ENCODE measurements around the gene POP4. TPM values are rescaled to one million over a fixed set of nuclear protein-coding genes. Genes with fewer than 3 reads are reported as not detected.
"Not testable (repeated sequence)": the region's sequence is repeated elsewhere in the genome, so short reads cannot be mapped to it uniquely, and the experiment has no call there.

Gene POP4, protein sequence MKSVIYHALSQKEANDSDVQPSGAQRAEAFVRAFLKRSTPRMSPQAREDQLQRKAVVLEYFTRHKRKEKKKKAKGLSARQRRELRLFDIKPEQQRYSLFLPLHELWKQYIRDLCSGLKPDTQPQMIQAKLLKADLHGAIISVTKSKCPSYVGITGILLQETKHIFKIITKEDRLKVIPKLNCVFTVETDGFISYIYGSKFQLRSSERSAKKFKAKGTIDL
- 100 to 1,000 TPM in 2 of 9 donors, 10 to 100 TPM in 7; 65.4 to 131 (median 72.2) TPM for total RNA-seq
- polyA plus RNA-seq, result 100 to 1,000 TPM in 1 of 3 donors, 10 to 100 TPM in 2; 79.9 to 134 (median 85.5) TPM
- long read RNA-seq, donor 1, transcript POP4-202 (7 exons, 3,385 nt), result major isoform, 16 of 26 reads
- long read RNA-seq, donor 1, partial matches to known transcripts, result 8 of 26 reads
- long read RNA-seq, donor 1, other reads (novel, unspliced or antisense), result 0 of 26 reads
- long read RNA-seq, donor 2, transcript POP4-202 (7 exons, 3,385 nt), result major isoform, 10 of 11 reads
- long read RNA-seq, donor 2, partial matches to known transcripts, result 0 of 11 reads
- long read RNA-seq, donor 2, other reads (novel, unspliced or antisense), result 0 of 11 reads
- long read RNA-seq, donor 3, transcript POP4-202 (7 exons, 3,385 nt), result major isoform, 15 of 20 reads
- long read RNA-seq, donor 3, partial matches to known transcripts, result 5 of 20 reads
- long read RNA-seq, donor 3, other reads (novel, unspliced or antisense), result 0 of 20 reads
- long read RNA-seq, donor 4, transcript POP4-202 (7 exons, 3,385 nt), result major isoform, 31 of 38 reads
- long read RNA-seq, donor 4, partial matches to known transcripts, result 6 of 38 reads
- long read RNA-seq, donor 4, other reads (novel, unspliced or antisense), result 1 of 38 reads
- long read RNA-seq, donor 5, transcript POP4-202 (7 exons, 3,385 nt), result major isoform, 42 of 47 reads
- long read RNA-seq, donor 5, partial matches to known transcripts, result 3 of 47 reads
- long read RNA-seq, donor 5, other reads (novel, unspliced or antisense), result 2 of 47 reads
- long read RNA-seq, donor 6, transcript POP4-202 (7 exons, 3,385 nt), result major isoform, 28 of 32 reads
- long read RNA-seq, donor 6, partial matches to known transcripts, result 1 of 32 reads
- long read RNA-seq, donor 6, other reads (novel, unspliced or antisense), result 3 of 32 reads
- long read RNA-seq, donor 7, transcript POP4-202 (7 exons, 3,385 nt), result major isoform, 10 of 11 reads
- long read RNA-seq, donor 7, partial matches to known transcripts, result 0 of 11 reads
- long read RNA-seq, donor 7, other reads (novel, unspliced or antisense), result 0 of 11 reads
- long read RNA-seq, donor 8, transcript POP4-202 (7 exons, 3,385 nt), result major isoform, 16 of 18 reads
- long read RNA-seq, donor 8, partial matches to known transcripts, result 0 of 18 reads
- long read RNA-seq, donor 8, other reads (novel, unspliced or antisense), result 0 of 18 reads
- long read RNA-seq, donor 9, transcript POP4-202 (7 exons, 3,385 nt), result major isoform, 18 of 20 reads
- long read RNA-seq, donor 9, partial matches to known transcripts, result 0 of 20 reads
- long read RNA-seq, donor 9, other reads (novel, unspliced or antisense), result 0 of 20 reads
- long read RNA-seq, donor 10, partial matches to known transcripts, result 0 of 6 reads
- long read RNA-seq, donor 10, other reads (novel, unspliced or antisense), result 0 of 6 reads

DNA sequence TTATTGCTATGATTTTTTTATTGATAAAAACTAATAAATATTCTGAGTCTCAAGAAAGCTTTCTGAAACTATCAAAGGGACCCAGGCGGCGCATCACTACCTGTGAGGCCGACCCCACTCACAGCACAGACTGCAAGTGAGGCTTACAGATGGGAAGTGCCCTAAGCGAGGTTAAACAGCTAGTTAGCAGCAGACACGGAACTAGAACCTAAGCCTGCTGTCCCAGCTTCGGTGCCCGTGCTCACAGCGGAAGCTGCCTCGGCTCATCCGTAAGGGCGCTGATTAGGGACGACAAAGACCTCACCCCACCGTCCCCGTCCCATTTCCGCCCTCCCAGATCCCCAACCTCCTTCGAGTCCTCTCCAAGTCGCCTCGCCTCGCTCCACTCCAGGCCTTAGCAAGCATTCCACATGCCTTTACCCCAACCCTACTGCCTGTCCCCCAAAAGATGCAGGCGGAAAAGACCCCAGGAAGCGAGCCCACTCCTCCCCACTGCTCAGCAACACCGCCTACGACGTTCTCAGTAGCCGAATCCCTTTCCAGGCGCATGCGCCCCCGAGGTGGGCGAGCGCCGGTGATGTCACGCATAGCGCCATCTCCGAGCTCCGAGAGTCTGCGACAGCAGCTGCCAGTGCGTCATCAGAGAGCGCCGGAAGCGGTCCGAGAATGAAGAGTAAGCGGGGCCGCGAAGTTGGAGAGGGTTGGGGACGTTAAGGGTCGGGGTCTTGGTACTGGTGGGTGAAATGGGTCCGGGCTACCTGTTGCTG is at the start of gene POP4:
Gene POP4 (plus strand): TSS at position 631 of the 767 bp plus-strand sequence. CDS start 36 bp downstream, at position 667.
- Histone ChIP-seq H3K4me1 (replicated peaks in 1 of 2) (peaks cover 5 to 16% of the 10 kb centered on the region in 2 donors), H3K4me3 (peak within 1 kb of the TSS; percentile 73 to 90 (median 82)), H3K27ac (peak within 1 kb of the TSS; percentile 83 to 97 (median 94)), H3K36me3 (replicated peaks in 1 of 2) (peaks cover 0 to 13% of the 10 kb centered on the region in 2 donors), H3K9me3 (replicated peaks in 1 of 3) (no peaks in the 10 kb centered on the region), H3K27me3 (no peaks in the 10 kb centered on the region)
- DNase-seq, result peak; percentile 97 to 99 (median 98)
- TF ChIP-seq POLR2A (IDR thresholded peaks at IDR 0.05), result peak; percentile 97 to 99
- TF ChIP-seq, protein P1, sequence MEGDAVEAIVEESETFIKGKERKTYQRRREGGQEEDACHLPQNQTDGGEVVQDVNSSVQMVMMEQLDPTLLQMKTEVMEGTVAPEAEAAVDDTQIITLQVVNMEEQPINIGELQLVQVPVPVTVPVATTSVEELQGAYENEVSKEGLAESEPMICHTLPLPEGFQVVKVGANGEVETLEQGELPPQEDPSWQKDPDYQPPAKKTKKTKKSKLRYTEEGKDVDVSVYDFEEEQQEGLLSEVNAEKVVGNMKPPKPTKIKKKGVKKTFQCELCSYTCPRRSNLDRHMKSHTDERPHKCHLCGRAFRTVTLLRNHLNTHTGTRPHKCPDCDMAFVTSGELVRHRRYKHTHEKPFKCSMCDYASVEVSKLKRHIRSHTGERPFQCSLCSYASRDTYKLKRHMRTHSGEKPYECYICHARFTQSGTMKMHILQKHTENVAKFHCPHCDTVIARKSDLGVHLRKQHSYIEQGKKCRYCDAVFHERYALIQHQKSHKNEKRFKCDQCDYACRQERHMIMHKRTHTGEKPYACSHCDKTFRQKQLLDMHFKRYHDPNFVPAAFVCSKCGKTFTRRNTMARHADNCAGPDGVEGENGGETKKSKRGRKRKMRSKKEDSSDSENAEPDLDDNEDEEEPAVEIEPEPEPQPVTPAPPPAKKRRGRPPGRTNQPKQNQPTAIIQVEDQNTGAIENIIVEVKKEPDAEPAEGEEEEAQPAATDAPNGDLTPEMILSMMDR (IDR thresholded peaks at IDR 0.05), result no peak
- 0 to 1% (median 0%) methylated on average over 24 to 47 of the region's 47 CpGs for WGBS, 4 donors
- intact Hi-C loops (cut with DNase I), result loop anchor here in 1 of 2 donors (5.0 kb wide), 1 partner anchor 111 kb away; the partner anchor contains the start of gene C19orf12

DNA sequence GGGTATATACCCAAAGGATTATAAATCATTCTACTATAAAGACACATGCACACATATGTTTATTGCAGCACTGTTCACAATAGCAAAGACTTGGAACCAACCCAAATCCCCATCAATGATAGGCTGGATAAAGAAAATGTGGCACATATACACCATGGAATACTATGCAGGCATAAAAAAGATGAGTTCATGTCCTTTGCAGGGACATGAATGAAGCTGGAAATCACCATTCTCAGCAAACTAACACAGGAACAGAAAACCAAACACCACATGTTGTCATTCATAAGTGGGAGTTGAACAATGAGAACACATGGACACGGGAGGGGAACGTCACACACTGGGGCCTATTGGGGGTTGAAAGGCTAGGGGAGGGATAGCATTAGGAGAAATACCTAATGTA is 47.0 kb upstream of the POP4 start:
- H3K27me3 ChIP-seq; H3K4me1 ChIP-seq (replicated peaks in 1 of 2); H3K36me3 ChIP-seq (replicated peaks in 1 of 2); H3K27ac ChIP-seq; H3K9me3 ChIP-seq (replicated peaks in 1 of 3); H3K4me3 ChIP-seq; intact Hi-C loops (cut with DNase I); DNase-seq: not testable (repeated sequence)
- 75 to 94% (median 80%) methylated on average over 2 of the region's 2 CpGs for WGBS, 4 donors

DNA sequence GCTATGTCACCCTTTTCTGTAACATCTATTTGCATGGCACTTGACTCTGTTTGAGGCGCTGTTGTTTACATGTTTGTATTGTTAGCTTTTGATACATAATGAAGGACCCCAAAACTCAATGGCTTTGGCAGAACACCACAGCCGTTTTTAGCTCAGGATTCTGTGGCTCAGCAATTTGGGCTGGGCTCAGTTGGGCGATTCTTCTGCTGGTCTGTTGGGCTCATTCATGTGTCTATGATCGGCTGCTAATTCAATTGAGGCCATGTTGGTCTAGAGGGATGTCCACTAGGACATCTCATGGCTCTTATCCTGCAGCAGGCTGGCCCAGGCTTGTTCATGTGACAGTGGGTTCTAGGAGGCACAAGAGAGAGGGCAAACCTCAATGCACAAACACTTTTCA is 46.3 kb upstream of the POP4 start:
- intact Hi-C loops (cut with DNase I), result no loop called here
- TF ChIP-seq POLR2A (IDR thresholded peaks at IDR 0.05), result no peak
- TF ChIP-seq, protein P1 (IDR thresholded peaks at IDR 0.05), result no peak
- Histone ChIP-seq H3K4me3 (no peak overlapping the region), H3K9me3 (replicated peaks in 1 of 3) (no peaks in the 10 kb centered on the region), H3K36me3 (replicated peaks in 1 of 2) (no peaks in the 10 kb centered on the region), H3K27ac (no peak overlapping the region), H3K4me1 (replicated peaks in 1 of 2) (no peaks in the 10 kb centered on the region), H3K27me3 (no peaks in the 10 kb centered on the region)
- 73 to 84% (median 78%) methylated on average over 4 of the region's 4 CpGs for WGBS, 4 donors
- no peak for DNase-seq
